A549 (cell line): ENCODE data around the gene IL20RB.

Source experiments
- CBX2 ChIP-seq: fragments of 200-600 bp; sonication (generic); IDR thresholded peaks from 2 replicates; pipeline ENCODE4 v1.6.1; 2016; ENCODE audit warnings: low read depth, mild to moderate bottlenecking, borderline replicate concordance
- JUN ChIP-seq, 2 experiments: fragments of >200 bp; sonication (Bioruptor Twin); formaldehyde crosslinking; IDR thresholded peaks; 2 replicates in 1 of 2; 3 replicates in 1 of 2; pipeline ENCODE4 v1.6.1; 2016 to 2017
- POLR2A ChIP-seq: IDR thresholded peaks from 2 replicates; pipeline ENCODE4 v1.6.1; 2012; ENCODE audit warnings: mild to moderate bottlenecking, low read length
- POLR2AphosphoS2 ChIP-seq: conservative IDR thresholded peaks from 2 replicates; pipeline ENCODE4 v1.6.1; 2012; ENCODE audit warnings: low read length, improper control_type of control experiment, inconsistent platforms
- SREBF2 ChIP-seq: fragments of 450-650 bp; IDR thresholded peaks from 2 replicates; pipeline ENCODE4 v1.6.1; 2014; ENCODE audit warnings: mild to moderate bottlenecking, moderate library complexity
- ZC3H11A ChIP-seq: fragments of 450-650 bp; IDR thresholded peaks from 2 replicates; pipeline ENCODE4 v1.6.1; 2014; ENCODE audit warnings: antibody characterized with exemption, mild to moderate bottlenecking
- TF ChIP-seq, protein P1 (sequence below): fragments of >200 bp; sonication (Bioruptor Twin); formaldehyde crosslinking; IDR thresholded peaks from 3 replicates; pipeline ENCODE4 v1.5.1; 2016
- TF ChIP-seq, protein P2 (sequence below): fragments of 200-600 bp; sonication (generic); IDR thresholded peaks from 2 replicates; pipeline ENCODE4 v1.6.1; 2016; ENCODE audit warnings: antibody characterized with exemption, mild to moderate bottlenecking, moderate library complexity

DNA sequence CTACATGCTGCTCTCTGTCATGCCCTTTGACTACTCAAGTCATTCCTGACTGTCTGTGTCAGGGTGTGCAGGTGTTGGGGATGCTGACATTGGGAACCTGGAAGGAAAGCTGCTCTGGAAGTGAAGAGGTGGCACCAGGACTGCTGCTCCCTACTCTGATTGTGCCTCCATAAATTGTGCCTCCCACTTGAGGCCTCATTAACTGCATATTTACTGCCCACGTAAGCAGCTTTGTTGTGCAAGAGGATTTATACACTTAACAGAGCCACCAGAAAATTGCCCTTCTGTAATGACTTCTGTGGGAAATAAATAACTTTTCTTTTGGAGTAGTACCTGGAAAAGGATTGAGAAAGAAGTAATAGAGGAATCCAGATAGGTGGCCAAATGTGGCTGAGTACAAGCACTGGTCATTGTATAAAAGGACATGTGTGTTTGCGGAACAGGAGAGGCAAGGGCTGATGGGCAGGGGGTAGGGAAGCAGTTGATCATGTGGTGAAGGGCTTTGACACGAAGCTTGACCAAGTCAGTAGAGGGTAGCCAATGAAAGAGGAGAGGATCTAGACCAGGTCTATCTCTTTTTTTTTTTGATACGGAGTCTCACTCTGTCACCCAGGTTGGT is 24.8 kb downstream of the IL20RB start:
- TF ChIP-seq, protein P1, sequence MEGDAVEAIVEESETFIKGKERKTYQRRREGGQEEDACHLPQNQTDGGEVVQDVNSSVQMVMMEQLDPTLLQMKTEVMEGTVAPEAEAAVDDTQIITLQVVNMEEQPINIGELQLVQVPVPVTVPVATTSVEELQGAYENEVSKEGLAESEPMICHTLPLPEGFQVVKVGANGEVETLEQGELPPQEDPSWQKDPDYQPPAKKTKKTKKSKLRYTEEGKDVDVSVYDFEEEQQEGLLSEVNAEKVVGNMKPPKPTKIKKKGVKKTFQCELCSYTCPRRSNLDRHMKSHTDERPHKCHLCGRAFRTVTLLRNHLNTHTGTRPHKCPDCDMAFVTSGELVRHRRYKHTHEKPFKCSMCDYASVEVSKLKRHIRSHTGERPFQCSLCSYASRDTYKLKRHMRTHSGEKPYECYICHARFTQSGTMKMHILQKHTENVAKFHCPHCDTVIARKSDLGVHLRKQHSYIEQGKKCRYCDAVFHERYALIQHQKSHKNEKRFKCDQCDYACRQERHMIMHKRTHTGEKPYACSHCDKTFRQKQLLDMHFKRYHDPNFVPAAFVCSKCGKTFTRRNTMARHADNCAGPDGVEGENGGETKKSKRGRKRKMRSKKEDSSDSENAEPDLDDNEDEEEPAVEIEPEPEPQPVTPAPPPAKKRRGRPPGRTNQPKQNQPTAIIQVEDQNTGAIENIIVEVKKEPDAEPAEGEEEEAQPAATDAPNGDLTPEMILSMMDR: no peak
- TF ChIP-seq POLR2A (no peak), CBX2 (no peak), SREBF2 (no peak), JUN (IDR thresholded peaks at IDR 0.05) (no peak), POLR2AphosphoS2 (no peak), ZC3H11A (no peak)
- TF ChIP-seq, protein P2, sequence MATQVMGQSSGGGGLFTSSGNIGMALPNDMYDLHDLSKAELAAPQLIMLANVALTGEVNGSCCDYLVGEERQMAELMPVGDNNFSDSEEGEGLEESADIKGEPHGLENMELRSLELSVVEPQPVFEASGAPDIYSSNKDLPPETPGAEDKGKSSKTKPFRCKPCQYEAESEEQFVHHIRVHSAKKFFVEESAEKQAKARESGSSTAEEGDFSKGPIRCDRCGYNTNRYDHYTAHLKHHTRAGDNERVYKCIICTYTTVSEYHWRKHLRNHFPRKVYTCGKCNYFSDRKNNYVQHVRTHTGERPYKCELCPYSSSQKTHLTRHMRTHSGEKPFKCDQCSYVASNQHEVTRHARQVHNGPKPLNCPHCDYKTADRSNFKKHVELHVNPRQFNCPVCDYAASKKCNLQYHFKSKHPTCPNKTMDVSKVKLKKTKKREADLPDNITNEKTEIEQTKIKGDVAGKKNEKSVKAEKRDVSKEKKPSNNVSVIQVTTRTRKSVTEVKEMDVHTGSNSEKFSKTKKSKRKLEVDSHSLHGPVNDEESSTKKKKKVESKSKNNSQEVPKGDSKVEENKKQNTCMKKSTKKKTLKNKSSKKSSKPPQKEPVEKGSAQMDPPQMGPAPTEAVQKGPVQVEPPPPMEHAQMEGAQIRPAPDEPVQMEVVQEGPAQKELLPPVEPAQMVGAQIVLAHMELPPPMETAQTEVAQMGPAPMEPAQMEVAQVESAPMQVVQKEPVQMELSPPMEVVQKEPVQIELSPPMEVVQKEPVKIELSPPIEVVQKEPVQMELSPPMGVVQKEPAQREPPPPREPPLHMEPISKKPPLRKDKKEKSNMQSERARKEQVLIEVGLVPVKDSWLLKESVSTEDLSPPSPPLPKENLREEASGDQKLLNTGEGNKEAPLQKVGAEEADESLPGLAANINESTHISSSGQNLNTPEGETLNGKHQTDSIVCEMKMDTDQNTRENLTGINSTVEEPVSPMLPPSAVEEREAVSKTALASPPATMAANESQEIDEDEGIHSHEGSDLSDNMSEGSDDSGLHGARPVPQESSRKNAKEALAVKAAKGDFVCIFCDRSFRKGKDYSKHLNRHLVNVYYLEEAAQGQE: no peak
